Suprapubic skin (tissue), 4 donors: ENCODE measurements around the gene MINDY4.

Experiments
- CTCF ChIP-seq, 2 donors: fragments of 200-600 bp in 1 of 2; fragments of 450-650 bp in 1 of 2; sonication (generic) in 1 of 2; IDR thresholded peaks; one replicate each; pipeline ENCODE4 v1.5.1; 2016 to 2019; ENCODE audit warnings: antibody characterized with exemption in 2 of 2, mild to moderate bottlenecking in 1 of 2, moderate library complexity in 1 of 2
- EP300 ChIP-seq: sonication (generic); formaldehyde crosslinking; IDR thresholded peaks from one replicate; pipeline ENCODE4 v1.6.1; 2017; ENCODE audit warnings: antibody characterized with exemption
- POLR2AphosphoS5 ChIP-seq, 3 donors: sonication (generic); formaldehyde crosslinking; IDR thresholded peaks; one replicate each; pipeline ENCODE4 v1.6.1; 2017; ENCODE audit warnings: antibody characterized with exemption in 3 of 3

GRCh38 chr7:30816645-30817370 is 45.6 kb downstream of the MINDY4 start:
- TF ChIP-seq CTCF (IDR thresholded peaks at IDR 0.05) (no peak), EP300 (no peak), POLR2AphosphoS5 (IDR thresholded peaks at IDR 0.05) (no peak)
